Measurements from ENCODE around the gene NUDT14.

The NUDT14 gene

GRCh38 chr14:105141486-105142281 lies 39.4 kb downstream of the NUDT14 start:
- H3K4me3 Mint-ChIP-seq: no peak overlapping the region
- H3K9me3 Mint-ChIP-seq: peaks cover 10% of the 10 kb centered on the region
- H3K27ac Mint-ChIP-seq: no peak overlapping the region
- no peaks in the 10 kb centered on the region for H3K36me3 Mint-ChIP-seq (ENCODE audit: low read depth)
- no peaks in the 10 kb centered on the region for H3K4me1 Mint-ChIP-seq (ENCODE audit: low read depth)
- intact Hi-C loops (cut with micrococcal nuclease): no loop called here
- no peaks in the 10 kb centered on the region for H3K27me3 Mint-ChIP-seq

GRCh38 chr14:105141026-105141425 lies 40.1 kb downstream of the NUDT14 start:
- Mint-ChIP-seq H3K27ac (no peak overlapping the region), H3K4me3 (no peak overlapping the region), H3K9me3 (peaks cover 10% of the 10 kb centered on the region), H3K36me3 (ENCODE audit: low read depth) (no peaks in the 10 kb centered on the region), H3K27me3 (no peaks in the 10 kb centered on the region), H3K4me1 (ENCODE audit: low read depth) (no peaks in the 10 kb centered on the region)
- intact Hi-C loops (cut with micrococcal nuclease): no loop called here

DNA sequence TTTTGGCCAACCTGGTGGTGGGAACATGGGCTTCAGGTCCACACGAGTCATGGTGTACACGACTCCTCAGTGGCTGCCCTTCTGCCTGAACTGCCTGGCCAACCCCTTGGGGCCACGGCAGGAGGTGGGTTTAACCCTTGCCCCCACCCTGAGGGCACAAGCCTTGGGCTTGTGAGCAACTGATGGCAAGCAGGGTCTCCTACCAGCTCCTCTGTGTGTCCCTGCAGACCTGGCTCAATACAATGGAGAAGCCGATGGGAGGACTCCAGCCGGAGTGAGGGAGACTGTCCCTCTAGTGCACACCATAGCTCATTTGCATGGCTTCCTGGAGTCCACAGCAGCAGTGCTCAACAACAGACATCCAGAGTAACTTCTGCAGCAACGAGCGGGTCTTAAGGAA lies 40.5 kb downstream of the NUDT14 start:
- no peaks in the 10 kb centered on the region for H3K4me1 Mint-ChIP-seq (ENCODE audit: low read depth)
- intact Hi-C loops (cut with micrococcal nuclease): no loop called here
- no peak overlapping the region for H3K4me3 Mint-ChIP-seq

GRCh38 chr14:105139831-105140239 lies 41.3 kb downstream of the NUDT14 start:
- no peaks in the 10 kb centered on the region for H3K36me3 Mint-ChIP-seq (ENCODE audit: low read depth)
- intact Hi-C loops (cut with micrococcal nuclease): no loop called here
- H3K4me3 Mint-ChIP-seq: no peak overlapping the region
- H3K4me1 Mint-ChIP-seq (ENCODE audit: low read depth): no peaks in the 10 kb centered on the region
- H3K27ac Mint-ChIP-seq: no peak overlapping the region
- H3K27me3 Mint-ChIP-seq: peaks cover under 1% of the 10 kb centered on the region
- peaks cover 10% of the 10 kb centered on the region for H3K9me3 Mint-ChIP-seq

More for the DNA sequence above, 40.5 kb downstream of the NUDT14 start:
- Mint-ChIP-seq H3K27ac (no peak overlapping the region), H3K27me3 (no peaks in the 10 kb centered on the region), H3K9me3 (peaks cover 10% of the 10 kb centered on the region), H3K36me3 (ENCODE audit: low read depth) (no peaks in the 10 kb centered on the region)

DNA sequence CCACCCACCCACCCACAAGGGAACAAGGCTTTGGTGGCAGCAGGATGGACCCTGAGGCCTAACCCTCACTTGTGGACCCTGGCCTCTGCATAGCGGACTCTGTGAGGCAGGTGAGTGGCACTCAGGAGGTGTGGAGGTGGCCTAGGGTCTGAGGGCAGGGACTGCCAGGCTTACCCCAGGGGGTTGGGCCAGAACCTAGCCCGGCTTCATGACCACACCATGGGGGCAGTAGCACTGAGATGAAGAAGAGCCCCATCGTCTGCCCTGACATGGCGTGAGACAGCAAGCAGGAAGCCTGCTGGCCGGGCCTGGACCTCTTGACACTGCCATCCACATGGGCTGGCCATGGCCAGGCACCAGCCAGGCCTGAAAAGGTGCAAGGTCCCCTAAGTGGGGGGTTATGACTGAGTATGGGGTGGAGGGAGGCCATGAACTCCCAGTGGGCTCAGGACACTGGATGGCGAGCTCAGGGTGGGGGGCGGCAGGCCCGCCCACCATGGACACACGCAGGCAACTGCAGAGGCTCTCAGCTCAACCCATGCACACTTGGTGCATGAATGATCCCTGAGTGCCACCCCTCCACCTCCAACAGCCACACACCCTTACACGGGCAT lies 41.8 kb downstream of the NUDT14 start:
- Mint-ChIP-seq H3K9me3 (peaks cover 10% of the 10 kb centered on the region), H3K36me3 (ENCODE audit: low read depth) (no peaks in the 10 kb centered on the region), H3K27ac (no peak overlapping the region), H3K27me3 (peaks cover 6% of the 10 kb centered on the region), H3K4me3 (no peak overlapping the region), H3K4me1 (ENCODE audit: low read depth) (no peaks in the 10 kb centered on the region)
- intact Hi-C loops (cut with micrococcal nuclease): no loop called here

DNA sequence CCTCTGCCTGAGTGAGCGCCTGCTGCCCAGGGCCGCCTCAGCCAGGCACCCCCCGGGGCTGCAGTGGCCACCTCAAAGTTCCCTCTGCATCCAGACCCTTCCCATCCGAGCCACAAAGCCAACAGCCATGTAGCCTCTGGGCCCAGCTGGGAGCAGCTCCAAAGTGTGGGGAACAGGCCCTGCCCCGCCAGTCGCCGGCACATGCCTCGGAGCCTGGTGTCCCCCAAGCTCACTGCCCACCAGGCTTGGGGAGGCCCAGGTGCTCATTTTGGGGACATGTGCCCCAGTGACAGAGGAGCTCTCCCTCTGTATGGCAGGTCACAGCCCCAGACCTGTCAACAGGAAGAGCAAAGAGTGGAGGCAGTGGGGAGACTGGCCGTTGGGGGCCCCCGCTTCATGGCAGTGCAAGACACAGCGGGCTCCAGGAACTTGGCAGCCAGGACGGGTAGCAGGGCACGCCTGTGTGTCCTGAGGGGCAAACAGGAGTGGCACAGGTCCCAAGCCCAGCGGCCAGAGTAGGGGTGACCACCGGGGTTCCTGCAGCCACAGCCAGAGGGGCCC lies 42.5 kb downstream of the NUDT14 start:
- Mint-ChIP-seq H3K27ac (no peak overlapping the region), H3K9me3 (peaks cover 10% of the 10 kb centered on the region), H3K36me3 (ENCODE audit: low read depth) (no peaks in the 10 kb centered on the region), H3K4me1 (ENCODE audit: low read depth) (no peaks in the 10 kb centered on the region), H3K27me3 (peaks cover 6% of the 10 kb centered on the region), H3K4me3 (no peak overlapping the region)
- intact Hi-C loops (cut with micrococcal nuclease): no loop called here

GRCh38 chr14:105138021-105138541 lies 43.0 kb downstream of the NUDT14 start:
- H3K36me3 Mint-ChIP-seq (ENCODE audit: low read depth): no peaks in the 10 kb centered on the region
- H3K4me3 Mint-ChIP-seq: no peak overlapping the region
- no peaks in the 10 kb centered on the region for H3K4me1 Mint-ChIP-seq (ENCODE audit: low read depth)
- H3K9me3 Mint-ChIP-seq: peaks cover 14% of the 10 kb centered on the region
- intact Hi-C loops (cut with micrococcal nuclease): no loop called here
- peaks cover 8% of the 10 kb centered on the region for H3K27me3 Mint-ChIP-seq
- no peak overlapping the region for H3K27ac Mint-ChIP-seq

DNA sequence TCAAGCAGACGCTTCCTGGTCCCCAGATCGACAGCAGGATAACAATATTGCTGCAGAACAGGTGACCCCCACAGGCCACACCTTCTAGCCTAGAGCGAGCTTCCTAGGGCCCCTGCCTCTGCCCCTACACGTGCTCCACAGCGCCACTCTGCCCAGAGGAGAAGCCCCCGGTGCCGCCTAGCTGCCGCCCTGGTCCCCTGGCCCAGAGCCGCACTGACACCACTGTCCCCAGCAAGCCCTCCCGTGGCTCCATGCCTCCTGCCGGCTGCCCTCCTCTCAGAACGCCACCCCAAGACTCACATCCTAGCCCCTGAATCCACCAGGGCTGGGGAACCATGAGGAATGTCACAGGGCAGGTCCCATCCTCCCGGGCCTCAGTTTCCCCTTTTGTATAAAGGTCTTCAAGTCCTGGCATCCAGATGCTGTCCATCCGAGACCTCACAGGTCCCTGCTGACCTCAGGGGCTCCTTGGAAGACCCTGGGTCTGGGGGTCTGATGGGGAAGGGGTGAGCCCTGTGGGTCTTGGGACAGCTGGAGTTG lies 43.6 kb downstream of the NUDT14 start:
- H3K36me3 Mint-ChIP-seq (ENCODE audit: low read depth): no peaks in the 10 kb centered on the region
- peaks cover 19% of the 10 kb centered on the region for H3K9me3 Mint-ChIP-seq
- H3K4me1 Mint-ChIP-seq (ENCODE audit: low read depth): no peaks in the 10 kb centered on the region
- H3K27me3 Mint-ChIP-seq: peaks cover 11% of the 10 kb centered on the region
- intact Hi-C loops (cut with micrococcal nuclease): no loop called here
- no peak overlapping the region for H3K27ac Mint-ChIP-seq
- H3K4me3 Mint-ChIP-seq: no peak overlapping the region

- no peak overlapping the region for H3K4me3 Mint-ChIP-seq
- no peaks in the 10 kb centered on the region for H3K36me3 Mint-ChIP-seq (ENCODE audit: low read depth)
- peaks cover 20% of the 10 kb centered on the region for H3K9me3 Mint-ChIP-seq
- H3K27ac Mint-ChIP-seq: no peak overlapping the region
- intact Hi-C loops (cut with micrococcal nuclease): no loop called here
- H3K27me3 Mint-ChIP-seq: peaks cover 11% of the 10 kb centered on the region
- H3K4me1 Mint-ChIP-seq (ENCODE audit: low read depth): no peaks in the 10 kb centered on the region
These were observed 44.5 kb downstream of the NUDT14 start for GRCh38 chr14:105136401-105137322.

DNA sequence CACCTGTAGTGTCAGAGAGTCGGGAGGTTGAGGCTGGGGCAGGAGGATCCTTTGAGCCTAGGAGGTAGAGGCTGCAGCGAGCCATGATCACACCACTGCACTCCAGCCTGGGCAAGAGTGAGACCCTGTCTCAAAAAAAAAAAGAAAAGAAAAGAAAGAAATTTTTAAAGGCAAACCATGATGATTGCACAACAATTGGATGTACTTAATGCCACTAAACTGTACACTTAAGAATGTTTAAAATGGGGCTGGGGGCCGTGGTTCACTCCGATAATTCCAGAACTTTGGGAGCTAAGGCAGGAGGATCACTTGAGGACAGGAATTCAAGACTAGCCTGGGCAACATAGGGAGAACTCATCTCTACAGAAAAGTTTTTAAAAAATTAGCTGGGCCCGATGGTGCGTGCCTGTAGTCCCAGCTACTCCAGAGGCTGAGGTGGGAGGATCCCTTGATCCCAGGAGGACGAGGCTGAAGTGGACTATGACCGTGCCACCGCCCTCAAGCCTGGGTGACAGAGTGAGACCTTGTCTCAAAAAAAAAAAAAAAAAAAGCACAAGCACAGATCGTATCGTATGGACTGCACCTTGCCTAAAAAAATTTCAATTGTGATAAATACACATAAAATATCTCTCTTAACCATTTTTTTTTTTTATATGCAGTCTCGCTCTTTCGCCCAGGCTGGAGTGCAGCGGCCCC lies 45.3 kb downstream of the NUDT14 start:
- Mint-ChIP-seq H3K36me3 (ENCODE audit: low read depth) (no peaks in the 10 kb centered on the region), H3K9me3 (peaks cover 20% of the 10 kb centered on the region)

GRCh38 chr14:105132921-105133654 lies 48.0 kb downstream of the NUDT14 start:
- H3K4me3 Mint-ChIP-seq: no peak overlapping the region

More for the DNA sequence above, 45.3 kb downstream of the NUDT14 start:
- intact Hi-C loops (cut with micrococcal nuclease): no loop called here
- Mint-ChIP-seq H3K27ac (no peak overlapping the region), H3K27me3 (peaks cover 11% of the 10 kb centered on the region), H3K4me3 (no peak overlapping the region), H3K4me1 (ENCODE audit: low read depth) (no peaks in the 10 kb centered on the region)

DNA sequence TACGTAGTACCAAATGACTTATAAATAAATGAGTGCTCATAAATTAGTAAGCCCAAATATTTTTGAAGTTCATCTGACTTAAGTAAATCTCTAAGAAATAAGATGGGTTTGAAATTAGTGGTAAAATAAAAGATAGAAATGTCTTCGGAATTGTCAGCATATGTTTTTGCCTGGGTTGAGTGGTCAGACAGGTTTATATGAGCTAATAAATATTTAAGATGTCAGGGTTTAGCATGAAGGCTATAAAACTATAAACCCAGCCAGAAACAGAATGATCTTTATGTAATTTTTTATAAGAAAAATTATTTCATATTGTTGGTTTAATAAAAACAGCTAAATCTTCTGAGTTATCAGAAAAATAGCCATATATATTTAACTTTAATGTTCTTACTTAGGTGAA lies 49.9 kb downstream of the NUDT14 start:
- Mint-ChIP-seq H3K27ac (no peak overlapping the region), H3K27me3 (peaks cover 17% of the 10 kb centered on the region), H3K4me1 (ENCODE audit: low read depth) (no peaks in the 10 kb centered on the region), H3K36me3 (ENCODE audit: low read depth) (no peaks in the 10 kb centered on the region), H3K9me3 (peaks cover 9% of the 10 kb centered on the region), H3K4me3 (no peak overlapping the region)
- intact Hi-C loops (cut with micrococcal nuclease): no loop called here

More at GRCh38 chr14:105132921-105133654, 48.0 kb downstream of the NUDT14 start:
- Mint-ChIP-seq H3K9me3 (peaks cover 9% of the 10 kb centered on the region), H3K36me3 (ENCODE audit: low read depth) (no peaks in the 10 kb centered on the region), H3K27me3 (peaks cover 15% of the 10 kb centered on the region), H3K4me1 (ENCODE audit: low read depth) (no peaks in the 10 kb centered on the region), H3K27ac (no peak overlapping the region)
- intact Hi-C loops (cut with micrococcal nuclease): no loop called here
